ENCODE results near the gene IL16. TPM values are rescaled to one million over a fixed set of nuclear protein-coding genes. Genes with fewer than 3 reads are reported as not detected.

The IL16 gene
- total RNA-seq, 4 donors from 2014 or later, result 8.2 to 19.9 (median 13.7) TPM

- no peaks in the 10 kb centered on the region for H3K9me3 ChIP-seq
- DNase-seq (ENCODE audit: low spot score in 2 of 2), result no peak
- H3K4me1 ChIP-seq, result peaks cover 47% of the 10 kb centered on the region
- no peak overlapping the region for H3K27ac ChIP-seq
- peaks cover 7% of the 10 kb centered on the region for H3K36me3 ChIP-seq
- no peaks in the 10 kb centered on the region for H3K27me3 ChIP-seq
- H3K4me3 ChIP-seq, result no peak overlapping the region
- WGBS, result 65% methylated on average over 9 of the region's 9 CpGs
- TF ChIP-seq EP300 (IDR thresholded peaks at IDR 0.05) (no peak), POLR2A (IDR thresholded peaks at IDR 0.05) (peak in 1 of 2 donors; percentile 25)
These were observed 97.2 kb downstream of the IL16 start for GRCh38 chr15:81293728-81294515.

GRCh38 chr15:81294516-81294880 is 97.8 kb downstream of the IL16 start:
- H3K27me3 ChIP-seq, result no peaks in the 10 kb centered on the region
- H3K36me3 ChIP-seq, result peaks cover 7% of the 10 kb centered on the region
- H3K4me1 ChIP-seq, result peaks cover 47% of the 10 kb centered on the region
- no peak overlapping the region for H3K4me3 ChIP-seq
- H3K9me3 ChIP-seq, result no peaks in the 10 kb centered on the region
- TF ChIP-seq POLR2A (IDR thresholded peaks at IDR 0.05) (no peak), POLR2AphosphoS5 (IDR thresholded peaks at IDR 0.05) (no peak), EP300 (IDR thresholded peaks at IDR 0.05) (no peak), CTCF (IDR thresholded peaks at IDR 0.05) (no peak)
- no peak for DNase-seq (ENCODE audit: low spot score in 2 of 2)
- no peak overlapping the region for H3K27ac ChIP-seq
- WGBS, result 55% methylated on average over 6 of the region's 6 CpGs

- Histone ChIP-seq H3K27ac (peak overlapping the region; percentile 34), H3K36me3 (peaks cover 8% of the 10 kb centered on the region)
- 63% methylated on average over 5 of the region's 5 CpGs for WGBS
These were observed 98.9 kb downstream of the IL16 start for GRCh38 chr15:81295486-81296121.

GRCh38 chr15:81296186-81296585 is 99.5 kb downstream of the IL16 start:
- peaks cover 47% of the 10 kb centered on the region for H3K4me1 ChIP-seq

More at GRCh38 chr15:81295486-81296121, 98.9 kb downstream of the IL16 start:
- no peak overlapping the region for H3K4me3 ChIP-seq
- peaks cover 47% of the 10 kb centered on the region for H3K4me1 ChIP-seq
- no peaks in the 10 kb centered on the region for H3K9me3 ChIP-seq
- no peak for DNase-seq (ENCODE audit: low spot score in 2 of 2)
- TF ChIP-seq POLR2A (IDR thresholded peaks at IDR 0.05) (no peak), POLR2AphosphoS5 (IDR thresholded peaks at IDR 0.05) (no peak), EP300 (IDR thresholded peaks at IDR 0.05) (no peak), CTCF (IDR thresholded peaks at IDR 0.05) (no peak)
- H3K27me3 ChIP-seq, result no peaks in the 10 kb centered on the region

GRCh38 chr15:81296673-81297072 is 100.0 kb downstream of the IL16 start:
- Histone ChIP-seq H3K4me1 (peaks cover 47% of the 10 kb centered on the region), H3K27ac (peak overlapping the region; percentile 34), H3K9me3 (no peaks in the 10 kb centered on the region), H3K36me3 (peaks cover 19% of the 10 kb centered on the region), H3K27me3 (no peaks in the 10 kb centered on the region), H3K4me3 (peak overlapping the region; percentile 28)
- peak in 1 of 2 donors; percentile 58 for DNase-seq (ENCODE audit: low spot score in 2 of 2)
- 65% methylated on average over 11 of the region's 11 CpGs for WGBS
- TF ChIP-seq POLR2A (IDR thresholded peaks at IDR 0.05) (peak in 1 of 2 donors; percentile 42), CTCF (IDR thresholded peaks at IDR 0.05) (no peak), EP300 (IDR thresholded peaks at IDR 0.05) (no peak), POLR2AphosphoS5 (IDR thresholded peaks at IDR 0.05) (peak in 1 of 3 donors; percentile 7)

More at GRCh38 chr15:81296186-81296585, 99.5 kb downstream of the IL16 start:
- Histone ChIP-seq H3K36me3 (peaks cover 14% of the 10 kb centered on the region), H3K9me3 (no peaks in the 10 kb centered on the region), H3K27me3 (no peaks in the 10 kb centered on the region), H3K27ac (peak overlapping the region; percentile 34), H3K4me3 (no peak overlapping the region)
- 75% methylated on average over 2 of the region's 2 CpGs for WGBS
- no peak for TF ChIP-seq CTCF (IDR thresholded peaks at IDR 0.05)
- no peak for TF ChIP-seq POLR2A (IDR thresholded peaks at IDR 0.05)
- DNase-seq (ENCODE audit: low spot score in 2 of 2), result peak in 1 of 2 donors; percentile 22
